Bone marrow (tissue), 2 donors: ENCODE data around the gene MYPN.
A peak's percentile ranks its signal among the peaks of the same experiment; 100 is the strongest.
"Not testable (repeated sequence)": the region's sequence is repeated elsewhere in the genome, so short reads cannot be mapped to it uniquely, and the experiment has no call there.

Experiments used
- DNase-seq, 2 donors: peaks; one replicate each; lab custom pipeline; 2025; lab: John Stamatoyannopoulos, UW

MYPN gene

GRCh38 chr10:68171539-68172080 is 62.3 kb downstream of the MYPN start:
- DNase-seq = no peak

GRCh38 chr10:68172324-68172723 is 63.0 kb downstream of the MYPN start:
- no peak for DNase-seq

GRCh38 chr10:68175949-68176348 is 66.7 kb downstream of the MYPN start:
- no peak for DNase-seq

- no peak for DNase-seq
These were observed 67.5 kb downstream of the MYPN start for GRCh38 chr10:68176797-68177196.

- no peak for DNase-seq
These were observed 69.3 kb downstream of the MYPN start for GRCh38 chr10:68178592-68178991.

GRCh38 chr10:68179016-68179415 is 69.7 kb downstream of the MYPN start:
- DNase-seq = no peak

GRCh38 chr10:68180490-68180889 is 71.2 kb downstream of the MYPN start:
- DNase-seq = no peak

- no peak for DNase-seq
These were observed 75.3 kb downstream of the MYPN start for GRCh38 chr10:68184546-68184945.

- DNase-seq = no peak
These were observed 75.8 kb downstream of the MYPN start for GRCh38 chr10:68185085-68185484.

GRCh38 chr10:68188835-68189234 is 79.5 kb downstream of the MYPN start:
- DNase-seq = no peak

GRCh38 chr10:68192113-68192512 is 82.8 kb downstream of the MYPN start:
- no peak for DNase-seq

GRCh38 chr10:68194290-68194689 is 85.0 kb downstream of the MYPN start:
- DNase-seq = no peak

- DNase-seq = not testable (repeated sequence)
These were observed 86.5 kb downstream of the MYPN start for GRCh38 chr10:68195776-68196175.

- DNase-seq = no peak
These were observed 87.4 kb downstream of the MYPN start for GRCh38 chr10:68196701-68197100.

GRCh38 chr10:68202960-68203353 is 93.7 kb downstream of the MYPN start:
- DNase-seq = no peak

- peak in 1 of 2 donors; percentile 38 for DNase-seq
These were observed 99.2 kb downstream of the MYPN start for GRCh38 chr10:68208424-68209042.

GRCh38 chr10:68211669-68212068 is 102.4 kb downstream of the MYPN start:
- no peak for DNase-seq

GRCh38 chr10:68212721-68213352 is 103.5 kb downstream of the MYPN start:
- DNase-seq = peak in 1 of 2 donors; percentile 20

GRCh38 chr10:68218786-68219185 is 109.5 kb downstream of the MYPN start:
- no peak for DNase-seq

GRCh38 chr10:68221196-68221595 is 111.9 kb downstream of the MYPN start:
- no peak for DNase-seq

GRCh38 chr10:68222391-68222790 is 113.1 kb downstream of the MYPN start:
- DNase-seq = no peak

GRCh38 chr10:68223535-68224165 is 114.4 kb downstream of the MYPN start:
- DNase-seq = no peak

- no peak for DNase-seq
These were observed 115.5 kb downstream of the MYPN start for GRCh38 chr10:68224810-68225209.
